ENCODE measurements around the gene NUCKS1.

Gene NUCKS1

GRCh38 chr1:205709640-205710039 lies 40.3 kb downstream of the NUCKS1 start:
- no peak for DNase-seq (ENCODE audit: extremely low spot score)
- ChIA-PET CTCF (interaction anchor here (1.0 to 5.9 kb wide), 4 partner anchors 32 to 152 kb away, joined by 3 to 82 read pairs (median 3); no protein-coding TSS in a partner anchor), POLR2A (interaction anchor here (1.0 to 1.6 kb wide), 3 partner anchors 50 to 121 kb away, joined by 3 to 5 read pairs (median 3); no protein-coding TSS in a partner anchor)
- TF ChIP-seq BHLHE40 (IDR thresholded peaks at IDR 0.05; ENCODE audit: borderline replicate concordance), result no peak
- TF ChIP-seq LEF1 (IDR thresholded peaks at IDR 0.05; ENCODE audit: borderline replicate concordance), result no peak
- no peak for TF ChIP-seq ARNT (IDR thresholded peaks at IDR 0.05)
- no peak for TF ChIP-seq SP1 (IDR thresholded peaks at IDR 0.05)
- no peak for TF ChIP-seq SUZ12 (IDR thresholded peaks at IDR 0.05)
- no peak for TF ChIP-seq ZNF384 (IDR thresholded peaks at IDR 0.05)
- TF ChIP-seq ELF4 (IDR thresholded peaks at IDR 0.05), result no peak
- TF ChIP-seq FOXK2 (IDR thresholded peaks at IDR 0.05), result no peak
- TF ChIP-seq PKNOX1 (IDR thresholded peaks at IDR 0.05), result no peak
- no peak for TF ChIP-seq L3MBTL2 (conservative IDR thresholded peaks at IDR 0.05)
- no peak for TF ChIP-seq CTBP1 (IDR thresholded peaks at IDR 0.05; ENCODE audit: borderline replicate concordance)
- TF ChIP-seq FOXA1 (IDR thresholded peaks at IDR 0.05), result no peak
- no peak for TF ChIP-seq HDGF (IDR thresholded peaks at IDR 0.05; ENCODE audit: borderline replicate concordance)

GRCh38 chr1:205709059-205709398 lies 41.0 kb downstream of the NUCKS1 start:
- DNase-seq (ENCODE audit: extremely low spot score), result no peak
- TF ChIP-seq ZNF384 (IDR thresholded peaks at IDR 0.05) (no peak), BHLHE40 (IDR thresholded peaks at IDR 0.05; ENCODE audit: borderline replicate concordance) (no peak), ELF4 (IDR thresholded peaks at IDR 0.05) (no peak), SP1 (IDR thresholded peaks at IDR 0.05) (no peak)
- ChIA-PET CTCF (interaction anchor here (1.0 to 5.9 kb wide), 3 partner anchors 32 to 153 kb away, joined by 3 to 82 read pairs (median 3); no protein-coding TSS in a partner anchor), POLR2A (interaction anchor here (1.0 kb wide), 2 partner anchors 50 to 120 kb away, joined by 3 read pairs; no protein-coding TSS in a partner anchor)

- no peak for TF ChIP-seq LEF1 (IDR thresholded peaks at IDR 0.05; ENCODE audit: borderline replicate concordance)
- no peak for TF ChIP-seq TARDBP (IDR thresholded peaks at IDR 0.05)
- no peak for TF ChIP-seq CTBP1 (IDR thresholded peaks at IDR 0.05; ENCODE audit: borderline replicate concordance)
- no peak for TF ChIP-seq FOXA1 (IDR thresholded peaks at IDR 0.05)
- TF ChIP-seq BHLHE40 (IDR thresholded peaks at IDR 0.05; ENCODE audit: borderline replicate concordance), result no peak
- no peak for TF ChIP-seq HDGF (IDR thresholded peaks at IDR 0.05; ENCODE audit: borderline replicate concordance)
- no peak for TF ChIP-seq ELF4 (IDR thresholded peaks at IDR 0.05)
- no peak for TF ChIP-seq SP1 (IDR thresholded peaks at IDR 0.05)
- no peak for TF ChIP-seq SUZ12 (IDR thresholded peaks at IDR 0.05)
- no peak for TF ChIP-seq FOXM1 (IDR thresholded peaks at IDR 0.05; ENCODE audit: borderline replicate concordance)
- no peak for TF ChIP-seq FOXK2 (IDR thresholded peaks at IDR 0.05)
- no peak for TF ChIP-seq PKNOX1 (IDR thresholded peaks at IDR 0.05)
- TF ChIP-seq ZNF384 (IDR thresholded peaks at IDR 0.05), result no peak
- no peak for TF ChIP-seq ARNT (IDR thresholded peaks at IDR 0.05)
- no peak for TF ChIP-seq L3MBTL2 (conservative IDR thresholded peaks at IDR 0.05)
- no peak for TF ChIP-seq NFRKB (IDR thresholded peaks at IDR 0.05)
- POLR2A ChIA-PET, result interaction anchor here (1.2 kb wide), 1 partner anchor 10 kb away, joined by 5 read pairs; no protein-coding TSS in a partner anchor
- DNase-seq (ENCODE audit: extremely low spot score), result no peak
- CTCF ChIA-PET, result interaction anchor here (5.9 kb wide), 1 partner anchor 47 kb away, joined by 82 read pairs; no protein-coding TSS in a partner anchor
Observed at GRCh38 chr1:205706601-205707502, 43.1 kb downstream of the NUCKS1 start.

GRCh38 chr1:205704903-205705302 lies 45.1 kb downstream of the NUCKS1 start:
- ChIA-PET POLR2A (no interaction called here), CTCF (no interaction called here)
- no peak for DNase-seq (ENCODE audit: extremely low spot score)
- TF ChIP-seq FOXM1 (IDR thresholded peaks at IDR 0.05; ENCODE audit: borderline replicate concordance) (no peak), HDGF (IDR thresholded peaks at IDR 0.05; ENCODE audit: borderline replicate concordance) (no peak), SP1 (IDR thresholded peaks at IDR 0.05) (no peak)

- no peak for DNase-seq (ENCODE audit: extremely low spot score)
- no peak for TF ChIP-seq SUZ12 (IDR thresholded peaks at IDR 0.05)
- TF ChIP-seq FOXA1 (IDR thresholded peaks at IDR 0.05), result no peak
- TF ChIP-seq PKNOX1 (IDR thresholded peaks at IDR 0.05), result no peak
- no peak for TF ChIP-seq BHLHE40 (IDR thresholded peaks at IDR 0.05; ENCODE audit: borderline replicate concordance)
- no peak for TF ChIP-seq ARNT (IDR thresholded peaks at IDR 0.05)
- no peak for TF ChIP-seq TARDBP (IDR thresholded peaks at IDR 0.05)
- TF ChIP-seq HDGF (IDR thresholded peaks at IDR 0.05; ENCODE audit: borderline replicate concordance), result no peak
- TF ChIP-seq SP1 (IDR thresholded peaks at IDR 0.05), result no peak
- ChIA-PET POLR2A (interaction anchor here (0.6 to 1.2 kb wide), 2 partner anchors 23 to 628 kb away, joined by 3 read pairs; partner anchors contain the start of gene SLC45A3), CTCF (interaction anchor here (1.5 to 2.0 kb wide), 2 partner anchors 8 to 44 kb away, joined by 5 read pairs; no protein-coding TSS in a partner anchor)
Observed at GRCh38 chr1:205703072-205703471, 46.9 kb downstream of the NUCKS1 start.

GRCh38 chr1:205701891-205702290 lies 48.1 kb downstream of the NUCKS1 start:
- CTCF ChIA-PET, result interaction anchor here (2.0 to 2.2 kb wide), 2 partner anchors 9 to 43 kb away, joined by 5 to 7 read pairs; no protein-coding TSS in a partner anchor
- TF ChIP-seq ARNT (IDR thresholded peaks at IDR 0.05) (no peak), SP1 (IDR thresholded peaks at IDR 0.05) (no peak), BHLHE40 (IDR thresholded peaks at IDR 0.05; ENCODE audit: borderline replicate concordance) (no peak)
- POLR2A ChIA-PET, result no interaction called here
- no peak for DNase-seq (ENCODE audit: extremely low spot score)

Measured in HEK293T (cell line).